GM19455 (cell line): ENCODE results near the gene CLSTN2.

ENCODE experiments used
- ATAC-seq: cut with Tn5 transposase; IDR thresholded peaks from one replicate; pipeline ENCODE4 v1.9.1; 2021; ENCODE audit not compliant: unreplicated experiment

The CLSTN2 gene

DNA sequence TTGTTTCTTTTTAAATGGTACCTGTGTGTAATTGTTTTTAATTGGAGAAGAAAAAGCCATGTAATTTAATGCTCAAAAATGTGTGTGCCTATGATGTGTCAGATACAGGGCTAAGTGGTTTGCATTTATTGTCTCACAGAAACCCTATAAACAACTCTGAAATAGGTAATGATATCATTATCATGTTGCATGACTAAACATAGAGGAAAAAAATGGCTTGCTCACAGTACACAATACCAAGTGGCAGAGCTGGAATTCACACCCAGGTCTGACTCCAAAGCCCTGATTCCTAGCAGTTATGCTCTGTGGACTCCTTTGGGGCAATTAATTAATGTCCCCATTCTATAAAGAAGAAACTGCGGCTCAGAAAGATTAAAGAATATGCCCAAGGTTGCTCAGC is 505.5 kb downstream of the CLSTN2 start:
- ATAC-seq, result no peak

DNA sequence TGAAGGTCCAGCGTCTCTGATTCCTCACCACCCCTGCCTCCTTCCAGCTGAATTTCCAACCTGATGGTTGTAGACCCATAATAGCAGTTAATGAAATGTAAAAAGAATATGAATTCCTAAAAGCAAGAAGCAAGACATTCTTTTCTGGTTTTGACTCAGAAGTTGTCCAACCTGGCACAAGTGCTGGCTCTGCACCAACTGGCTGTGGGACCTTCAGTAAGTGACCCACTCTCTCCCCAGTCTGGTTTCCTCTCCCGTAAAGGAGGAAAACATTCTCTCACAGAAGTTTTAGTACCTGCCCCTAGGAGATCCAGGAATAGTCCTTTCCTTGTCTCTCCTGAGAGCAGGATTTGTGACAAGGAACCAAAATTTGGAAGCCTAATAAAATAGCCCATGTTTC is 506.0 kb downstream of the CLSTN2 start:
- no peak for ATAC-seq

- ATAC-seq, result no peak
Measured at GRCh38 chr3:140442621-140443020, 507.6 kb downstream of the CLSTN2 start.

DNA sequence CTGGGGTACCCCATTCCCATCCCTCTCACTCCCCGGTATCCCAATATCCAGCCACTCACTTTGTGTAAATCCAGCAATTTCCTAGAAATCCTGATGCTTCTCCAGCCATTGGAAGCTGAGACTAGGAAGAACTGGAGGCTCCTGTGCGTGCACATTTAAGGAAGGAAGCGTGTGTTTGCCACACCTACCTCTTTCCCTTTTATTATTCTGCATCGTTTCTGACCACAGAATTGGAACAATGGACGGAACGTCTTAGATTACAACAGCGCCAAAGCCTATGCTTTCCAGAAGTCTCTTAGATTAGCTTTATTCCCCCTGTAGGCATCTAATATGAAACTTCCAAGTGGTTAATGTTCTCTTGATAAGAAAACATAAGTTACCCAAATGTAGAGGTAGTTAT is 508.1 kb downstream of the CLSTN2 start:
- no peak for ATAC-seq

- no peak for ATAC-seq
Measured at GRCh38 chr3:140443806-140444205, 508.8 kb downstream of the CLSTN2 start.

DNA sequence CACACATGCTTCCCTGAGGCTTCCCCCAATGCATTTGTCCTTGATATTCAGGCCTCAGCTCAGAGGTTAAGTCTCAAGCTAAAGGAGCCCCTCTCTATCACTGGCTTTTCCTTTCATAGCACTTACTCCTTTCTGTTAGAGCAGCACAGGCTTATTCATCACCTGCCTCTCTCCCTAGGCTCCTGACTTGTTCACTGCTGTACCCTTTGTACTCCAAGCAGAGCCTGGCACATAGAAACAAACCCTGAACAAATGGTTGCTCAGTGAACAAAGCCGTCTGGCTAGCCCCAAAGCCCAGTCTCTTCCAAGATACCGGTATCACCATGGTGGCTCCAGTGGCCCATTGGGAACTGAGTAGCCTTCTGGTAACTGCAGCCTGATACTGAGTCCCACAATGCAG is 511.7 kb downstream of the CLSTN2 start:
- no peak for ATAC-seq

DNA sequence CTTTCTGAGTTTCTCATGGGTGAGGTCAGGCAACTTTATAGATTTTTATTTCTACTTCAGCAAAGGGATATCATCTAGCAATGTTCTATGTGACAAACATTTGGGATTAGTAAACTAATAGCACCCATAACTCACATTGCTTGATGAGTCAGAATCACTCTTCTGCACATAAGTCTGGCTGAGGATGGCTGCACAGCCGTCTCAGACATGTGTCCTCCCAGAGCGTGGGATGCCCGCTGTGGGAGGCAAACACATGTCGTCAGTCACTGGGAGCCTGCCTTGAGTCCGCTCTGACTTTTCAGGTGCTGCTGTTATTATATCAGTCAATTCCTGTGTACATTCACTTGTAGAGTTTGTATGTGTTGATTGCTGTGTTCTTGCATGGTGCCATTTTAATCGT is 512.2 kb downstream of the CLSTN2 start:
- ATAC-seq, result no peak

GRCh38 chr3:140448001-140448400 is 513.0 kb downstream of the CLSTN2 start:
- ATAC-seq, result no peak

- ATAC-seq, result no peak
Measured at GRCh38 chr3:140449413-140450256, 514.6 kb downstream of the CLSTN2 start.

DNA sequence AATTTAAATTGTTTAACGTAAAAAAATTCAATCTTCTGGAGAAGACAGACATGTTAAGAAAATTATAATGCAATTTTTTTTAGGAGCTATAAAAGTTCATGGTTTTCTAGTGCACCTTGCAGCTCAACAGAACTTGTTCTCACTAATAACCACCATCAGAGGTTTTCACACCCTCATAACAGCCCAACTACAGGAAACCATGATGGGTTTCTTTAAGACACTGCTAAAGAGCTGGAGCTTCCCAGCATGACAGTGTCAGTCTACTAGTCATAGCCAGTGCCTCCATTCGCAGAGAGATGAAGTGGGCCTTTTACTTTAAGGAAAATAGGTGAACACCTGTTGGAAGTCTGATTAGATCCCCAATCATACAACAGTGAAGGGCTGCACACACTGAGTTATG is 518.8 kb downstream of the CLSTN2 start:
- ATAC-seq, result no peak

DNA sequence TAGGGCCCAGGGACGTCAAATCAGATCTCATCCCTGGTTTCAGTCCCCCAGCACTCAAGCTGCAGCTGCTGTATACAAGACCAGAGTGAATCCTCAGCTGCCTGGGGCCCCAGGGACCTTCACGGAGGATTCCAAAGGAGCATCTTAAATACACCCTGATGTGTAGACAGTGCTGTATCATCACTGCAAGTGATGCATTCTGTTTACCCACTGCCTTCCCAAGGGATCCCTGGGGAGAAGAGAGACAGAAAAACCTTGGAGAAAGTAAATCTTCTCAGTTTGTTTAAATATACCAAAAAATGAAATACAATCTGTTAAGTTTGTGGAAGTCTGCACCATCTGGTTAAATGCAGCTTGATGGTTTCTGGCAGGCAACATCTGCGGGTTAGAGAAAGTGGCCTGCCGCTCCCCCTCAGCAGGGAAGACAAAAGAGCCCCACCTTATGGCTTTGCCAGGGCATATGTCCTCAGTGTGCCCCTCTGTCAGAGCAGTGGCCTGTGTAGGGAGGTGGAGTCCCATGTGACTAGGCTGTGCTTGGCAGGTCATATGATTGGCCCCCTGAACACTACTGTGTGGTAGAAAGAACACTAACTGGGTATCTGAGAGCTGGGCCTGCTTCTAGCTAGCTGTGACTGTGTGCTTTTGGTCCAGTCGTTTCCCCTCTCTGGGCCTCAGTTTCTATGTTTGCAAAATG is 520.7 kb downstream of the CLSTN2 start:
- no peak for ATAC-seq

GRCh38 chr3:140456974-140457373 is 522.0 kb downstream of the CLSTN2 start:
- no peak for ATAC-seq

DNA sequence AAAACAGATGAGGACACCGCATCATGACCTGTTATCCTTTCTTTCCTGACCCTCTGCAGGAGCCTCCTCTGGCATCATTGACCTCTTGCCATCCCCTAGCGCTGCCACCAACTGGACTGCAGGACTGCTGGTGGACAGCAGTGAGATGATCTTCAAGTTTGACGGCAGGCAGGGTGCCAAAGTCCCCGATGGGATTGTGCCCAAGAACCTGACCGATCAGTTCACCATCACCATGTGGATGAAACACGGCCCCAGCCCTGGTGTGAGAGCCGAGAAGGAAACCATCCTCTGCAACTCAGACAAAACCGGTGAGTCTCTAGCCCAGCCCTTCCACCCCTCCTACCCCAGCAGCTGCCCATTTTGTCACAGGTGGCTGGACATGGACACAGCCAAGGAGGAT is 524.5 kb downstream of the CLSTN2 start:
- no peak for ATAC-seq

GRCh38 chr3:140461250-140461649 is 526.3 kb downstream of the CLSTN2 start:
- no peak for ATAC-seq

GRCh38 chr3:140463355-140463754 is 528.4 kb downstream of the CLSTN2 start:
- ATAC-seq, result no peak

DNA sequence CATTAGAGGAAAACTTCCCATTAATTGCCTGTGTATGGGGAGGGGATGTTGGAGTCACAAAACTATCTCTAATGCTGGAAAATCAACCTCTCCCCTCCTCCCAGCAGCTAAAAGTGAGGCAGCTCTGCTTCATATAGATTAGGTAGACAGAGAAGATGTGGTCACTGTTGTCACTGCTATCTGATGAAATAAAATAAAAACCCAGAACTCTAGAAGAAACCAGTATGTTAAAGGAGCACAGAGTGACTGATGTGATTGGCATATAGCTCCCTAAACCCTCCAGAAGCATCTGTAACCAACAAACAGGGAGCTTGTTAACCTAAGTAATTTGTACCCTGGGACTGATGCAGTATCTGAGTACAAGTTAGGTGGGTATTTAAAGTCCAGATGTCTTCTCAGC is 531.0 kb downstream of the CLSTN2 start:
- no peak for ATAC-seq

DNA sequence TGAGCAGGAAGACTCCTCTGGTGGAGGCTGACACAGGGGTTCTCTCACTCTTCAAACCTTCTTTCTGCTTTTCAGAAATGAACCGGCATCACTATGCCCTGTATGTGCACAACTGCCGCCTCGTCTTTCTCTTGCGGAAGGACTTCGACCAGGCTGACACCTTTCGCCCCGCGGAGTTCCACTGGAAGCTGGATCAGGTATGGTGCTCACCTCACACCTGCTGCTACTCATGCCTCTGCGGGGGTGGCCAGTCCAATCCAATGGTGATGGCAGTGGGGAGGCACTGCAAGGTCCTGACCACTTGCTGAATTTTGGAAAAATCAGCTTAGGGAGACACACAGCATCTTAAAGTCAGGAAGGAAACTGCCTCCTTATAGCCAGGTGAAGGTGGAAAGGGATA is 531.5 kb downstream of the CLSTN2 start:
- no peak for ATAC-seq

DNA sequence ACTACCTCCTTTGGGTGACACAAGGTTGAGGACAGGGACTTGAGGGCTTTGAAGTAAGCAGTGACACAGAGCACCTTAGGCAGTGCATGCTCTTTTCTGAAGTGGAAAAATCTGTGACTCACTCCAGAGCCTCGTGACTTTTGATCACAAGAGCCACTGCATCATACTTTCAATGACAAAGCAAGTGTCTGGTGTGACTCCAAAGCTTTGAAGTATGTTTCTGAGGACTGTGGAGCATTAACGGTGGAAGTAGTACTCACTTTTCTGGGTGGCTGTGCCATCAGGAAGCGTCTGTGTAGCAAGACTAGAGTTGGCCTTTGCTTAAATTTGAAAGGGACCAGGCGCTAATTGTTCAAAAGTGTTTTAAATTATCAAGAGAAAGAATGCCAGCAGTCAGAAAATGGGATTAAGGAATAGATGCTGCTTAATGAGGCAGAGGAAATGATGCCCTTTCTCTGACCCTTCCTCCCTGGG is 532.2 kb downstream of the CLSTN2 start:
- ATAC-seq, result no peak

GRCh38 chr3:140467796-140468315 is 532.9 kb downstream of the CLSTN2 start:
- ATAC-seq, result no peak

- ATAC-seq, result no peak
Measured at GRCh38 chr3:140468407-140468806, 533.4 kb downstream of the CLSTN2 start.

DNA sequence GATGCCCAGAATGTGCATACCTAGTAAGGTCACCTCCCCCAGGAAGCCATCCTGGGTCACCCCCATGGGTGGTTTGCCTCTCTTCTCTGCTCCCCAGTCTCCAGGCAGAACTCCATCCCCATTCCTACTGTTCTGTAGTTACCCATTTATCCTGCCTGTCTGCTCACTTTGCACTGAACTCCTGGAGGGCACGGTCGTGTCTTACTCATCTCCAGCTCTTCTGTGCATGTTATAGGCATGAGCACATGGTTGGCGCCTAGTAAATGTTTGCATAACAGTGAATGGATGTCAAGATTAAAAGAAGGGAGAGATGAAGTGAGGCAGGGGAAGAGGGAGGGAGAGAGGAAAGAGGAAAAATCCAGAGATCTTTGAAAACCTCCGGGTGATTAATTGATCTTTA is 534.5 kb downstream of the CLSTN2 start:
- ATAC-seq, result no peak

DNA sequence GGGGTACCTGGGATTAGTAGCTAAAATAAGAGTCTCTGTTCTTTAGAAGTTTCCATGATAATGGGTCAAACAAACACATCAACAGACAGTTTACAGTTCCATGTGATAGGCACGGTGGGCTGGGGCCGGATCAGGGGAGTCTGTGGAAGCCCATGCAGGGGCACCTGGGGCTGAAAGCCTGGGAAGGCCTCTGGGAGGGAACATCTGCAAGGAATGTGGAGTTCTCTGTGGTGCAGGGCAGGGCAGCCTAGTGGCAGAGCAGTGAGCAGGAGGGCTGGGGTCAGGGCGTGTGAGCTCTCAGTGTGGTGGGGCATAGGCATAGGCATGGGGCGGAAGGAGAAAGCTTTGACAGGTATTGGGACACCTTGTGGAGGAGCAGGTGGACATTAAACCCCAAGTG is 535.2 kb downstream of the CLSTN2 start:
- no peak for ATAC-seq
